Measurements from ENCODE around the gene GLT1D1.
"Not testable (repeated sequence)": the region's sequence is repeated elsewhere in the genome, so short reads cannot be mapped to it uniquely, and the experiment has no call there.

The GLT1D1 gene

DNA sequence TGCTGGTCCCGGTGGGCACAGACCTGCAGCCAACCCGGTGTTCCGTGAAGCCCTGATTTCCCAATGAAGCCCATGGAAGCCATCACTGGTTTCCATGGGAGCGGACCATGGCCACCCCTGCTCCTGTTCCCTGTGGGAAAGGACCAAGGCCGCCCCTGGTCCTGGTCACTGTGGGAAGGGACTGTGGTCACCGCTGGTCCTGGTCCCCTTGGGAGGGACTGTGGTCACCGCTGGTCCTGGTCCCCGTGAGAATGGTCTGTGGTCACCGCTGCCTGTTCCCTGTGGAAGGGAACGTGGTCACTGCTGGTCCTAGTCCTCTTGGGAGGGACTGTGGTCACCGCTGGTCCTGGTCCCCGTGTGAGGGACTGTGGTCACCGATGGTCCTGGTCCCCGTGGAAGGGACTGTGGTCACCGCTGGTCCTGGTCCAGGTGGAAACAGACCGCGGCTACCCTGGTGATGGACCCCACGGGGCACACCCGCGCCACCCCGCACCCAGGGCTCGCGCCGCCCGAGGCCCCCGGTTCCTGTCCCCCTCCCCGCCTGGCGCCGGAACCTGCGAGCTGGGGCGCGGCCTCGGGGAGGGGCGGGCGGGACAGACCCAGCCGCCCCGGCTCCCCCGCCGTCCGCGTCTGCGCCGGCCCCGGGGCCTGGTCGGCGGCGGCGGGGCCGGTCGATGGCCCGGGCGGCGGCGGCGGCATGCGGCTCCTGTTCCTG is at the start of gene GLT1D1:
Gene GLT1D1, plus strand, starts transcription at position 594 of the 715 bp plus-strand sequence. Its CDS starts 104 bp downstream, at position 698.
- DNase-seq, result no peak

- DNase-seq, result no peak
Observed at GRCh38 chr12:128803788-128804187, 49.5 kb upstream of the GLT1D1 start.

GRCh38 chr12:128804762-128805161 is 48.5 kb upstream of the GLT1D1 start:
- no peak for DNase-seq

GRCh38 chr12:128805406-128805805 is 47.9 kb upstream of the GLT1D1 start:
- not testable (repeated sequence) for DNase-seq

GRCh38 chr12:128806573-128806972 is 46.7 kb upstream of the GLT1D1 start:
- DNase-seq, result no peak

DNA sequence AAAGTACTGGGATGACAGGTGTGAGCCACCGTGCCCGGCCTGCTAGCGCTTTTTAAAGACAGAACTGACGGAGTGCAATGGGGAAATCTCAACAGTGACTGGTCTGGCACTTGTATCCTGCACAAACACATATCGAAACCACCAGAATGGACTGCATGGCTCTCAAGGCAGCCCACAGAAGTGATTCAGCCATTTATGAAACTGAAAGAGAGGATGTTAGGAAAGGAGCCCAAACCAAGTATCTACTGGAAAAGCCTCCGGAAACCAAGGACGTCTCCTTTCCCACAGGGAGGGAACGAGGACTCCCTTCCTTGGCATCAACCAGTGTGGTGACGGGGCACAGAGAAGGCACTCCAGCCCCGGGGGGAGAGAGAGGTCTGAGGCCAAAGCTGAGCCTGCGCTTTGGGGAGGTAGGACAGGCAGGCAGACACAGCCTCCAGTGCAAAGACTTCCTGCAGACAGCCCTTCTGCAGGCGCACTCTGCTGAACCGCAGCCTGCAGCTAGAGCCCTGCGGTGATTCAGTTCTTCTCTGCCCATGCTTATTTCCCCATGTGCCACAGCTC is 46.0 kb upstream of the GLT1D1 start:
- no peak for DNase-seq

DNA sequence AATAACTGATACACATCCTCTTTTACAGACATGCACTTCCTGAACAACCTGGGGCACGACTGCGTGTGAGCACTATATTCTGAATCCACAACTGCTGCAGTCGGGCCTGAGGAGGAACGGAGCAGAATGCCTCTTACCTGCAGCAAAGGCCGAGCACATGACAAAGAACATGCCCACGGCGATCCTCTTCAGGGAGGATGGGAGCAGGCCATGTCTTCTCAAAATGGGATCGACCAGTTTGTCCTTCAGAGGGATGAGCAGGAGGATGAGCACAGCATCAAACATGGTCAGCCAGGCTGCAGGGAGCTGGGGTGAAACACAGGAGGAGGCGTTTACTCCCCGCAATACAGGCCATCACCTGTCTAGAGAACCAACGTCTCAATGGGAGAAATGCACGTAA is 44.6 kb upstream of the GLT1D1 start:
- DNase-seq, result no peak

DNA sequence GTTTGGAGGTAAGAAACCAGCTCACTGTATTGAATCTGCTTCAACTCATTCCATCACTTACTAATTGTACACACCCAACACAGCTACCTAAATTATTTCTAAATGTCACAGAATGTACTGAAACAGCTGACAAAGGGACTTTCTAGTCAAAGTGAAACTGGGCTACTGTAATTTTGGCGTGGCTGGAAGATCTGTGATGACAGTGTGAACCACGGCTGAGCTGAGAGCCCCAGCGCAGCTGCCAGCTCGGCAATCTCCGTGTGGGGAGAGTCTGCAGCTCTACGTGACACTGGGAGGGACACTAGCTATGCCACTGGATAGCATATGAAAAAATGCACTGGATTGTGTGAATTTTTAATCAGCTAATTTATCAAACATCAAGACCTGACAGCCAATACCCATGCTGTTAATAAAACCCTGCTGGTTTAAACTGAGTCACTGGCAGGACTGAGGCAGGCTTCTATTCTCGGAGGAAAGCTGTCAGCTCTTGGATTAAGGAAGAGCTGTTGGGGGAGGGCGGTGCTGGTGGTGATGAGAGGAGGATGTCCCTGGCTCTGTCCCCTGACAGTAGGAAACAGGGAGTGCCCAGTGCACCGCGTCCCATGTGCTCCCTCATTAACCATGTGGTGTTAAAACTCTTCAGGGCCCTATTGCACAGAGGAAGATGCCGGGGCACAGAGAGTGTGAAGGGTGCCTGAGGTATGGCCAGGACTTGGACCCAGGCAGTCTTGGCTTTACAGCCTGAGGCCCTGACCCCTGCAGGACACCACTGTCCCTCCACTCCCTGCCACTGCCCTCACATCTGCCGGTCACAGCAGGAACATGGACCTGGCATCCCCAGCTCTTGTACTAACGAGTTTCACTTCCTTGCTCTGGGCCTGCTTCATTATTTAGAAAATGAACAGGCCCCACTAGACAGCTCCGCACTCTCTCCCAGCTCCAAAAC is 42.8 kb upstream of the GLT1D1 start:
- DNase-seq, result no peak

GRCh38 chr12:128811806-128812205 is 41.5 kb upstream of the GLT1D1 start:
- DNase-seq, result no peak

- DNase-seq, result no peak
Observed at GRCh38 chr12:128813392-128813791, 39.9 kb upstream of the GLT1D1 start.

DNA sequence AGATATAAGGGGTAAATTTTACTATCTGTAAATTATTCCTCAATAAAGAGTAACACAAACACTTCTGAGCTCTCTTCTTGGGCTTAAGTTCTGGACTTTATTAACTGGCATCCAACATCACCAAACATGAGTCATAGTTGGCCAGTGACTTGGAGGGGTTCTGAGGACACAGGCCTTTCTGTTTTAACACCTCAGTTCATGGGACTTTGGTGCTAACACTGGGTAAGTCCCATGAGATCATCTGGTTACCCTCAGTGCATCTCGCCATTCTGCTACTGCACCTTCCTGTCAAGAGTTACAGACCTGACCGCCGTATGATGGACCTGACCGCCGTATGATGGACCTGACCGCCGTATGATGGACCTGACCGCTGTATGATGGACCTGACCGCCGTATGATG is 39.4 kb upstream of the GLT1D1 start:
- DNase-seq, result no peak

DNA sequence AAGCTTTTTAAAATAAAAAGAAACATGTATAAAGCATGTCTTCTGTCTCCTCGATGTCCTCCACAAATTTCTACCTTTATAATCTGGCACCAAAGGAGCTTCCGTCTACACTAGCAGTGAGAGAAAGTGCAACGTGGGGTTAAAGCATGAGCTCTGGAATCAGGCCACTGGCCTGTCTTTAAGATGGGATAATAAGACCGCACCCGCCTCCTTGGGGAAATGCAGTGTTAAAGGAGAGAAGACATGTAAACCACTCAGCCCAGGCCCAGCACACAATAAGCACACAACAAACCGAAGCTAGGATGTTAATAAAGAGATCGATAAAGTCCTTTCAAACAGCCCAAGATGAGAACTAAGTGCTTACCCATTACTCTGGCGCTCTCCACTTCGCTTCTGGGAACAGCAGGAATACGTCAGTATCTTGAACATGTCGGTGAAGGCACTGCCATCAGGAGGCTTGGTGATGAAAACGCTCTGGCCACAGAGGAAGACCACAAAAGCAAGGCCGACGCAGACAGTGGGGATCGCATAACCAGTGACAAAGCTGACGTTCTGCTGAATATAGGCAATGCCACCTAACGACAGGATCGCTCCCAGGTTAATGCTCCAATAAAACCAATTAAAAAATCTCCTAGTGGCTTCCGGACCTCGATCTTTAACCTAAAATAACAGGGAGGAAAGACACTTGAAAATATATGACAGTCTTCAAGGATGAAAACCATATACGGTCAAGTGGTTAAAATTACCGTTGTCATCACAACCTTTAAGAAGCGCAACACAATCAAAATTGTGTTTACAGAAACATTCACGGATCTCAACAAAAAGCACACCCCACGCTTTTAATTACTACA is 38.6 kb upstream of the GLT1D1 start:
- DNase-seq, result no peak

DNA sequence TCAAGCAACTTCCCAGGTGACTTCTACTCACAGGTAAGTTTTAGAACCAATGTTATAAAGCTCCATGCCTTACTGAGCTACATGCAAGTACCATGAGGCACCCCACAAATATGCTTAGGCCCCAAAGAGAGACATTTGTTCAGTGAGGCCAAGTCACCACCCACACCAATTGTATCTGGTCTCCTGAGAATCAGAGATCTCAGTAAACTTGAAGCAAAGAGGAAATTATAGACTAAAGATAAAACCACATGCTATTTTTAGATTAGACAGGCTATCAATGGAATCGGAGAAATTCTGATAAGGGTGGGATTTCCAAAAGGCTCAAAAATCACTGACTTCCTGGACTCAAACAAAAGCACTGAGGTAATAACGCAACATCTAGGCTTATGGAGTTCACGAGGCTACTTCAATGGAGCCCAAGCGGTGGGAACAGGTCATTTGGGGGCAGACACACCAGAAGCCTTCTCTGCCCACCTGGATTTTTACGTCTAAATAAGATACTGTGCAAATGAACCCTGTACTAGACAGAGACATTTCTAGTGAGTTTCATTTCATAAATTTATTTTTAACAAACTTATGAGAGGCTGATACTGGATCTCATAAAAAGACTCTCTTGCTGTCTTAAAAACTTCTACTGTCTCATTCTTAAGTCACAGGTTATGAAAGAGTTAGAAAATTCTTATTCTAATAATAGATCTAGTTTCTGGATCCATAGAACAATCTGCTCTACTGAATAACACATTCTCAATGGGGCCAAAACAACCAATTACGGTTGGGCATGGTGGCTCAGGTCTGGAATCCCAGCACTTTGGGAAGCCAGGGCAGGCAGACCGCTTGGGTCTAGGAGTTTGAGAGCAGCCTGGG is 37.3 kb upstream of the GLT1D1 start:
- DNase-seq, result no peak

- no peak for DNase-seq
Observed at GRCh38 chr12:128816643-128816920, 36.7 kb upstream of the GLT1D1 start.

GRCh38 chr12:128817111-128818015 is 35.9 kb upstream of the GLT1D1 start:
- peak; percentile 4 for DNase-seq

DNA sequence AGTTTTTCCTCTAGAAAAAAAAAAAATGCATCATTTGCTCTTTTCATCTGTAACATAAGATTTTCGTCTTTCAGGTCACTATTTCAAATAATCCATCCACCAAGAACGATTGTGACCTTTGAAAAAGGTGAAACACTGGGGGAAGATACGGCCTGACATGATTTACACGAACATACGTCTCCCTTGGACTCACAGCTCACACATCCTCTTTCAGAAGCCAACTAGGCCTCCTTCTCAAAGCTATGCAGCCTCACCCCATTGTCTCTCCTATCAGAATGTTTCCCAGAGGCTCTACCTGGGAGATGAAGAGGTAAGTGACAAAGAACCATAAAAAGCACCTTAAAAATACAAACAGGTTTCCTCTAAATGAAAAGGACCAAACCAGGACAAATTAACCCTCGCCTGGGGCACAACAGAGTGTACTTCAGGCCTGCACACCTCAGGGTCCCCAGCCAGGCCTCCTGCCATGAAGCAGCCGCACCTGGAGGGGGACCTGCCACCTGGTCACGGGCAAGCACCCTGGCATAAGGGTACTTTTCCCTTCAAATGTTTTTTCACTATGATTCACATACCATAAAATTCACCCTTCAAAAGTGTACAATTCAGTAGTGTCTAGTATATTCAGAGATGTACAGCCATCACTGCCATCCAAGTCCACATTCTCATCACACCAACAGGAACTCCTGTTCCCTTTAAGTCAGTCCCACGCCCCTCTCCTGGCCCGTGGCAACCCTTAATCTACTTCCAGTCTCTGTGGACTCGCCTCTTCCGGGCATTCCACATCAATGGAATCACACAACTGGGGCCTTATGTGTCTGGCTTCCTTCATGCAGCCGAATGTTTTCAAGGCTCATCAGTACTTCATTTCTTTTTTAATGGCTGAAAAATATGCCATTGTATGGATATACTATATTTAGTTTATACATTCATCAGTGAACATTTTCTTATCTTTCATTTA is 34.9 kb upstream of the GLT1D1 start:
- DNase-seq, result no peak

DNA sequence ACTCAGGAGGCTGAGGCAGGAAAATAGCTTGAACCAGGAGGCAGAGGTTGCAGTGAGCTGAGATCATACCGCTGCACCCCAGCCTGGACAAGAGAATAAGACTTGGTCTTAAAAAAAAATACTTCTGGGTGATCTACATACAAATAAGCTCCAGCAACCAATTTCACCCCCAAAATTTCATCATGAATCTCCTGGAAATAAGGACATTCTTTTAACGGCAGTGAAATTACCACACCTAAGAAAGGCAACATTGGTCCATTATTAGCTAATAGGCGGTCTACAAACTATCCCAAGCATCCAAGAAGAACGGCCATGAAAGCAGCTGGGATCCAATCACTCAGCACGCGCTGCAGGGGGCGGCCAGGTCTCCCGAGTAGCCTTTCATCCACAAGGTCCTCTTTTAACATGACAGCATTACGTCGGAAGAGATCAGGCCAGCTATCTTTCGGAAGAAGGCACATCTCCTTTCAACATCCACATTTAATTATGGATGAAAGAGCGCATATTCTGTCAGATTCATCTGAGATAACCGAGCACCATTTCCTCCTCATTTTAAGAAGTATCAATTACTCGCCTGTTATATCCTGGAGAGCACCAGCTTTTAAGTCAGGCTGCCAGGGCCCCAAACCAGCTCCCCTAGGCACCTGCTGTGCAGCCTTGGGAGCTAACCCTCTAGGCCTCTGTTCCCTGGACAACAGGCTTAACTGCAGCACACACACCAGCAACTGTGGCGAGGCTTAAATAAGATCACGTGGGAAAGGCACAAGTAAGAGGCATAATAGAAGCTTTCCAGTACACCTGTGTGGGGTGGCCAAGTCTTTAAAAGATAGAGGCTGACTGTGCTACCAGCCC is 33.8 kb upstream of the GLT1D1 start:
- no peak for DNase-seq

GRCh38 chr12:128820253-128820652 is 33.0 kb upstream of the GLT1D1 start:
- DNase-seq, result no peak

Measured in DMS153 (cell line).